Fibroblast of skin of left quadriceps (primary cell): ENCODE results near the gene C15orf62.

Experiments
- DNase-seq, 2 experiments: peaks; one replicate each; pipeline ENCODE4 v3.0.0-alpha.2; 2013; ENCODE audit warnings: low read depth in 2 of 2

The C15orf62 gene

DNA sequence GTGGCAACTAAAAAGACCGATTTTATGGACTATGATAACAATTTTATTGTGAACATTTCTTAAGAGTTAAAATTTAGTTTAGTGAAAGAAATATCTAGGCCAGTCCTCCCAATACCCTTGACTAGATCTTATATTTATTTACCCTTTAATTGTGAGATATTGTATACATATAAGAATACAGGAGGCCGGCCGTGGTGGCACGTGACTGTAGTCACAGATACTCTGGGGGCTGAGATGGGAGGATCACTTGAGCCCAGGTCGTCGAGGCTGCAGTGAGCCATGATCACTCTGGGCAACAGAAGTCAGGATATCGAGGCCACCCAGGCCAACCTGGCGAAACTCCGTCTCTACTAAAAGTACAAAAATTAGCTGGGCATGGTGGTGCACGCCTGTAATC lies 14.0 kb upstream of the C15orf62 start:
- no peak for DNase-seq

DNA sequence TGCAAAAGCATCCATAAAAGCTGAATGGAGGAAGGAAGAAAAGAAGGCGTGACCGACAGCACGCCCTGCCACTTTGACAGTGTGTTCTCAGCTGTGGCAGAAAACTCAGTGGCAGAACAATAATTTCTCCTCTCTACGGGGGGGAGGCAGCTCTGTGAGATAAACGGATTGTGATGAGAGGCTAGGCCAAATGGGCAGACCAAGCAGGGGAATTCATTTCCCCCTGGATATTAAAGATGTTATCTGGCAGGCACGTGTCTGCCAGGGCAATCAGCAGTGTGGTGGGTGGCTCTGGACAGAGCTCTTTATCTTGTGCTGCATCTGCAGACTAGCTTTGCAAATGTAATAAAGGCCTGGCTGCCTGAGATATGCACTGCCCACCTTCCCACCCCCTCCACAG lies 12.8 kb upstream of the C15orf62 start:
- DNase-seq: no peak

DNA sequence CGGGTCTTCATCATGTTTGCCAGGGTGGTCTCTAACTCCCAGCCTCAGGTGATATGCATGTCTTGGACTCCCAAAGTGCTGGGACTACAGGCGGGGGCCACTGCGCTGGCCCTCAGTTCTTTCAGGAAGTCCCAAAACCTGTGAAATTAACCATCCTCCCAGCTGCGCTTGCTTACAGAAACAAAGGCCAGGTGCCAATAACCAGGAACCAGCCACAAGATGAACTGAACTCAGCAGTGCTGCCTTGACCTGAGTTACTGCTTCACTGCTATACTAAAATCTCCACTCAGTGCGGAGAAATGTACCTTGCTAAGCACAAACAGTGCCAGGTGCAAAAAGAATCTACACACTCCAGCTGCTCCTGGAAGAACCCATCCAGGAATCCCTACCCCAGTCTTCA lies 9.8 kb upstream of the C15orf62 start:
- DNase-seq: no peak

DNA sequence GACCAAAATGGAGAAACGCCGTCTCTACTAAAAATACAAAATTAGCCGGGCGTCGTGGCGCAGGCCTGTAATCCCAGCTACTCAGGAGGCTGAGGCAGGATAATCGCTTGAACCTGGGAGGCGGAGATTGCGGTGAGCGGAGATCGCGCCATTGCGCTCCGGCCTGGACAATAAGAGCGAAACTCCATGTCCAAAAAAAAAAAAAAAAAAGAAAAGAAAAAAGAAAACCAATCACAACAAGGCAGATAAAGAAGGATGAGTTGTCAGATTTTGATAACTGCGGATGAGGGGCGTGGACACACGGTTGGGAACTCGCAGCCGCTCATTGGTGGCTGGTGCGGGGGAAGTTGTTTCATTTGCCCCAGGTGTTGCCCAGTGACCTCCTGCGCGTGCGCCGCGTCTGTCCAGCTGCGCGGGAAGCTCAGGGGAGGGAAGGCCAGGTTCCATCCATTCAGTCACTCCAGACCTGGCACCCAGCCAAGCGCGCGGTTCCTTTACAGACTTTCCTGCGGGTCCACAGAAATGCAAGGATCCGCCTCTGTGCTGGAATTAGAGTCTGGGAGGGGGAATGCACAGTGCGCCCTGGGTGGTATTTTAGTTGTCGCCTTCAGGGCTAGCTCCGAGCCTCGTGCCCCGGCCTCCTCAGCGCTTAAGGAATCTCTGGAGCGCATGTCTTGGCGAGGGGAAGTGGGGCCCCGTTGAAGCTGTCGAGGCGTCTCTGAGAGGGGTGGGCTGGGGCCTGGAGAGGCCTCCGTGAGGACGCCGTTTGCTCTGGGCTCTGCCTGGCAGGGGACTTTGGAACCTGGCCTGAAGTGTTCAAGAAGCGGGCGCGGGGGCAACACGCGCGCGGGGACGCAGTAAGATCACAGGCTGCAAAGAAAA lies 6.6 kb upstream of the C15orf62 start:
- DNase-seq: no peak

DNA sequence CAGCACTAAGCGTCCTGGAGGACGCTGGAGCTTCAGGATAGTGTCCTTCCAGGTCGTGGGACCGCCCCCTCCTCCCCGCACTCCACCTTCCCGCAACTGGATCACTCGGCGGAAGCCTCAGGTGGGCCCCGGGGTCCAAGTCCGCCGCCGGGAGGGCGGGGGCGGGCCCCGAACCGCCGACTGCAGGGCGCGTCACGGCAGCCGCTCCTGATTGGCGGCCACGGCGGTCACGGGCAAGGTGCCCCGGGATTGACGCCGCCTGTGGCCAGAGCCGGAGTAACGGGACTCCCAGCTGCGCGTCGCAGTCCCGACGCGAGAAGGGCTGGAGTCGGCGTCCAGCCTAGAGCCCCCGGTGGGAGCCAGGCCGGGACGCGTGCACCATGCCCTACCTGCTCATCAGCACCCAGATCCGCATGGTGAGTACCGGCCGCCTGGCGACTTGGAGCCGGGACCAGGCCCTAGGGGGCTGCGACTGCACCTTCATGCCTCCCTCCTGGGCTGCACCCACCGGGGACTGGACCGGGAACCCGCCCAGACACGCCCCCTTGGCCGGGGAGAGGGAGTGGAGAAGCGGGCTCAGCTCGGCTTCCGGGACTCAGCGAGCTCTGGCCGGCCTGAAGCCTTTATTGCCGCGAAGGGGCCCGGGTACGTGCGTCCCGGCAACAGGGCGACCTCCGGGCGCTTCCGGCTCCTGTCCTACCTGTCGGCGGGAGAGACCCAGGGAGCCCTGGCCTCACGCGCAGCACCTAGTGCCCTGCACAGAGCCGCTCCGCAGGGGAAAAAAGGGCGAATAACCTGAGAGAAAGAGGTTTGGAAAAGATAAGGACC lies 5.8 kb upstream of the C15orf62 start, which contains the start of gene GCHFR:
GCHFR (plus strand) TSS at position 268 of the 828 bp plus-strand sequence; CDS start at position 381, 113 bp downstream.
- DNase-seq: no peak

DNA sequence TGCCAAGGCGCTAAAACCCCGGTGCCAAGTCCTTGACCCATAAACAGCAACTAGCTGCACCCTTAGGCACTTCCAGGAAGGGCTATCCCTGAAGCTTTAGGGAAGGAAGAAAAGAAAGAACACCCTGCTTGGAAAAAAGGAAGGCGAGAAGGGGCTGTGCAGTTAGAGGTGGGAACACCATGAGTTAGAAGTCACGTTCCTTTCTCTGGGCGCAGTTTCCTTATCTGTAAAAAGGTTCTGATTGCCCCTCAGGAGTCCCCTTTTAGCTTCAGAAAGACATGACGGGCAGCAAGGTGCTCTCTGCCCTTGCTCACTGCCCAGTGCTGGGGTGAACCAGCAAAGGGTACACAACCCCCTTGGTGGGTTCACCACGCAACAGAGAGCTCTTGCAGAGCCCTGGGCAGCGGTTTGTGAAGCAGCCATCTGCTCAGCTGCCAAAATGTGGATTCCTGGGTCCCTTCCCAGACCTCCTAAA lies 5.1 kb upstream of the C15orf62 start:
- no peak for DNase-seq

DNA sequence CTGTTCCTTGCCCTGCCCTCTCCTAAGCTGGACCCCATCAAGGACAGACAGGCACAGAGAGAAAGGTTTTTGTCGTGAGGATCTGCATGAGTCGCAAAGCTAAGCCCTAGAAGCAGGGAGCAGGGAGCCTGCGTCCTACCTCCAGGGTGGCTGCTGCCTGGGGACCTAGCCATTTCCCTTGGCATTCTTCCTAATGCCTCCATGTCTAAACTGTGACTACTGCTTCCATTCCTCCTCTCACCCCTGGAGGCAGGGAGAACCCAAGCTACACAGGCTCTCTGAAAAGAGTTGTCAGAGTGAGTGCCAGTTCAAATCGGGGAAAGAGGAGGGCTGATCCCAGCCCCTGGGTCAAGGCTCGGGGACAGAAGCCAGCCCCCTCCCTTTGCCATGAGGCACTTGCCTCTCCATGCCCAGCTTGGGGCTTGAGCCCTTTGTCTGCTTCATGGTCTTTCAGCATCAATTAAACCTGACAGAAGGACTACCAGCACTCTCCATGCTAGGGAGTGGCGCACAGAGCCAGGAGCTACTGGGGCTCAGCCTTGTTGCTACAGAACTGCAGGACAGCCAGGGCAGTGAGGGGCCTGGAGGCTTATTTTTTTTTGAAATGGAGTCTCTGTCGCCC lies 3.5 kb upstream of the C15orf62 start:
- DNase-seq: no peak

DNA sequence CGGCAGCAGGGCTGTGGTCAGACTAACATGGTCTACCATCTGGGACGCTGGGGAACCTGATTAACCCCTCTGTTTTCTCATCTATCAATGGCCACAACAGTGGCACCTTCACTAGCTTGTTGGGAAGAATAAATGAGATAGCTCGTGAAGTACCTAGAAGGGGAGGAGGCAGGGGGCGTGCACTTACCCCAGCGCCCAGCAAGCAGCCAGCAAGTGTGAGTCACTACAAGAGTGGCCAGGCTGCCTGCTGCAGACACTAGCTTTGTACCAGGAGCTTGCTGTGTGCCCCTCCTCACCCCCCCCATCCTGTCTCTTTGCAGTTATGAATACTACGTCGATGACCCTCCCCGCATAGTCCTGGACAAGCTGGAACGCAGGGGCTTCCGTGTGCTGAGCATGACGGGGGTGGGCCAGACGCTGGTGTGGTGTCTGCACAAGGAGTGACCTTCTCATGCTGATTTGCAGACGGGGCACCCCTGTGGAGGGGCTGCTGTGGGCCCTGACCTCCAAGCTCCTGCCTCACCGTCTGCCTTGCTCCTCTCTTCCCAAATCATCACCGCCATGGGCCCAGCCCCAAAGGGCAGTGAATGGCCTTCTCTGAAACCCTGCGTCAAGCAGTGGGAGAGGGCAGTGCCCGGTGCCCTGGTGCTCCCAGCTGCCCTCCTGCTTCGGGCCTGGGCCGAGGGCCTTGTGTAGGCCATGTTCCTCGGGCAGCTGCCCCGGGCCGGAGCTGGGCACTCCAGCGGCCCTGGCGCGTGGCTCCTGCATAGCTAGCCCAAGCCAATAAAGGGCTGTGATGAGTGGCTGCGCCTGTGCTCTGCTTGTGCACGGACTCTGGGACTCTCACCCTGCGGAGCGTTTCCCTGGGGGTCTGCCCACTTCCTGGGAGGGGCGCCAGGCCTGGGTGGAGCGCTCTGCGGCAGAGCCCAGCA lies 2.6 kb upstream of the C15orf62 start:
- DNase-seq: no peak

DNA sequence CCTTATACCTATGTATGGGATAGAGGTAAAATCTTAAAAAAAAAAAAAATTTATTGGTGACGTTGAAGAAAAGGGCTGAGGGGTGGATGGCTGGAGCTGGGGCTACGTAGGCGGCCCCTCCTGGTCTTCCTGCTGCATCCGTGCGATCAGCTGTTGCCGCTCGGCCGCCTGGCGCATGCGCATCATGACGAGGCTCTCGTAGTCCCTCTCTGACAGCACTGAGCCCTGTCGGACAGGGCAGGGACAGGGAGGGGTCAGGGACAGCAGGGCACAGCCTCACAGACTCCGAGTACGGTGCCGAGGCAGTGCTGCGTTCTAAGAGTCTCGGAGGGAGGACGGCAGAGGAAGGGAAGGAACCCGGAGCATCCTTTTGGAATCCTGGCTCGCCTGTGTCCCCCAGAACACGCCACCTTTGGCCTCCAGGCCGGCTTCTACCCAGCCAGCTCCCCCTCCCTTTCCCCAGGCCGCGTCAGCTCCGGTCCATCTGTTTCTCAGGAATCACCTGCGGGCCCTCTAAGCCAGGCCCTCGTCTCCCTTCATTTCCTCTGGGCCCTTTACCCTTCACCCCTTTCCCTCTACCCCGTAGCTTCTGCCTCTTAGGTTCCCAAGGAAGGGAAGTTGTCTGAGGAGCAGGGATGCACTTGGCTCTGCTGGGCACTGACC lies 1.8 kb upstream of the C15orf62 start:
- DNase-seq: no peak

DNA sequence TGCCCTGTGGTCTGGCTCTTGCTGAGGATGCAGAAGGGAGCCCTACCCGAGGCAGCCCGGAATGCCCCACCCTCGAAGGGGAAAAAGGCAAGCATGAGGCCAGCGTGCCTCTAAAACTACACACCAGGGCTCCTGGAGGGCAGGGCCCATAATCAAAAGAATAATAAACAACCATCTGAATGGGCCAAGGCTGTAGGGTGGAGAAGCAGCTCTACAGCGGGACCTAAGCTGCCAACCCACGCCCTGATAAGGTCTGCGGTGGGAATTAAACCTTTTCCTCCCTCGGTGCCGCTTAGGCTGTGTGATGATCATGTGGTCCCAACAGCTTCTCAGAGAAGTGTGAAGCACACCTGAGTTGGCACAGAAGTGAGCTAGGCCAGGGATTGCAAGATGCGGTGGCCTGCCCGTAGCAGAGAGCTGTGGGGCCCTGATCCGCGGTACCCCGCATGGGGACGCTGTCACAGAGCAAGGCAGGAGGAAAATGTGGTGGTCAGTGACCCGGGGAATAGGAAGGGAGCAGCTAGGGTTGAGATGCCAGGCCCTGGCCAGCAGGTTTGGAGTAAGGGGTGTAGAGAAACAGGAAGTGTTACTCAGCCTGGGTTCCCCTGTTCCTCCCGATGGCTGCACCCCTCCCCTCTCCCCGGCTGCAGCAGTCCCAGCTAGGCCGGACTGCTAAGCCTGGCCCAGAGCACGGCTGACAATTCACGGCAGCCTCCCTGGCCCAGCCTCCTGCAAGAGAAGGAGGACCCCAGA lies 1.1 kb upstream of the C15orf62 start:
- DNase-seq: no peak

DNA sequence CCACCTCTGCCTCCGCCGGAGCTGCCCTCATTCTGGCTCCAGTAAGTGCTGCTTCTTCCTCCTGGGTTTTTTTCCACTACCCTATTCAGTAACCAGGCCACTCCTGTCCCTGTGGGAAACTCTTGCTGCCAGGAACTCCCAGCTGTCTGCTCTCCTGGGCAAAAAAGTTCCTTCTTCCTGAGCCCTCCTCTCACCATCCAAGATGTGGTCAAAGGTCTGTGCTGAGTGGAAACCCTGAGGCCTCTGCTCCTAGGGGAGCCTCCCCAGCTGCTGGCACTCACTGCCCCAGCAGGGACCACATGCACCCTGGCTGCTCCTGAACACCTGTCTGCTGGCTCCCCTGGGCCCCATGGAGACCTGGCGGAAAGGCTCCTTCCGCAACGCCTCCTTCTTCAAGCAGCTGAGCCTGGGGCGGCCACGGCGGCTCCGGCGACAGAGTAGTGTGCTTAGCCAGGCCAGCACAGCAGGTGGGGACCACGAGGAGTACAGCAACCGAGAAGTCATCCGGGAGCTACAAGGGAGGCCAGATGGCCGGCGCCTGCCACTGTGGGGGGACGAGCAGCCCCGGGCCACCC lies 454 bp downstream of the C15orf62 start:
- DNase-seq: no peak

DNA sequence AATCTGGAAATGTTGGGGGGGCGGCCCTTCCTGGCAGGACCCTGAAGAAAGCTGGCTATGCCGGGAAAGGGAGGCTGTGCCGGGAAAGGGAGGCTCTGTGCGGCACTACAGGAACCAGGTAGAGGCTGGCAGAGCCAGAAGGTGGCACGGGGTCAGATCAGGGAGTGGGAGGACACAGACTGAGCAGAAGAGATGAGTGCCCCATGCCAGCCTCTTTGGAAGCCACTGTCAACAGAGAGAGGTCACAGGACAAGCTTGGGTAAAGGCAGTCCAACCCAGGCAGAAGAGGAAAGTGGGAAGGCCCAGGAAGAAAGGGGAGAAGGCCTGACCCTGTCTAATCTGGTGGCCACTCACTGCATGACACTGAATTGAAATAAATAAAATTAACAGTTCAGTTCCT lies 1.5 kb downstream of the C15orf62 start:
- DNase-seq: no peak

DNA sequence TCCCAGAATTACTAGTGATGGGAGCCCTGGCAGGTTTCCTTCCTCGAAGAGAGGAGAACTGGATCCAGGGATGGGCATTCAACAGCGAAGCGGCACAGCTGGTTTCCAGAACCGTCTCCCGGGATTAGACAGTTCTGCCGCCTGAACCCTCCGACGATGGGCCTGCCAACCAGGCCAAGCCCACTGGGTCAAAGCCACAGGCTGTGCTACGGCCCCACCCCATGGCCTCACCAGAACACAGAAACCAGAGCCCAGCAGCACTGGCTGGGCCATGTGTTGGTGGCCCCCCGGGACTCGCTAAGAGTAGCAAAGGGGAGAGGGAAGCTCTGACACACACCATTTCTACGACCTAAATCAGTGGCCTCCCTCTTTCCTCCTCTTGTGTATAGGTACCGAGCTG lies 2.2 kb downstream of the C15orf62 start:
- DNase-seq: no peak

DNA sequence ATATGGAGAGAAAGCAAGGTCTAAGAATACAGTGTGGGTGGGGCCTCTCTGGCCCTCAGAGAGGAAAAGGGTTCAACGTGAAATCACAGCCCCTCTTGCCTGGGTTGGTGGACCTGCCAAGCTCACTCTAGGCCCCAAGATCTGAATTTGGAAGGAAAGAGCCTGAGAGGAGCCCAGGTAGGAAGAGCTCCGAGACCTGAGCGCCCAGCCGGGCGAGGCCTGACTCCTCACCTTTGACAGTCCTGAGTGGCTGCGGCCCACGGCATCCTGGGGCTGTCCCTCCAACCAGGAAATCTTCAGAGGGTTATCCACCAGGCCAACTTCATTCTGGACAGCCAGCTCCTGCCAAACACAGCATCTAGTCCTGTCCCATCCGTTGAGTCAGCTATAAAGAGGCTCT lies 3.7 kb downstream of the C15orf62 start:
- DNase-seq: no peak

DNA sequence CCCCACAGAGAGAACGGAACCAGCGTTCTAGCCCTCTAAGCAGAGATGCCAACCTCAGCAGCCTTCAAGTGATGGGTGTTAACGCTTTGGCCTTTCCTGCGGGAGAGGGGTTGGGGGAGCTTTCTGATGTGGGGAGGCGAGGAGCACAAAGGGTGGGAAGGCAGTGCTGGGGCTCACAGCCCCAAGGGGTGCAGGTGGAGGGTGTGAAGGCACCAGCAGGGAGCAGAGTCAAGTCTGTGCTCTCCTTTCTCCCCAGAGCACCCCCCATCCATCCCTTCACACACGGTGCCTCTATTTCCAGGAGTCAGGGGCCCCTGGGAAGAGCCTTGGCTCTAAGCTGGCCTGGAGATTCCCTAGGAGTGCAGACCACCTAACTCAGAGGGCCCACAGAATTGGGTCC lies 4.1 kb downstream of the C15orf62 start:
- no peak for DNase-seq

DNA sequence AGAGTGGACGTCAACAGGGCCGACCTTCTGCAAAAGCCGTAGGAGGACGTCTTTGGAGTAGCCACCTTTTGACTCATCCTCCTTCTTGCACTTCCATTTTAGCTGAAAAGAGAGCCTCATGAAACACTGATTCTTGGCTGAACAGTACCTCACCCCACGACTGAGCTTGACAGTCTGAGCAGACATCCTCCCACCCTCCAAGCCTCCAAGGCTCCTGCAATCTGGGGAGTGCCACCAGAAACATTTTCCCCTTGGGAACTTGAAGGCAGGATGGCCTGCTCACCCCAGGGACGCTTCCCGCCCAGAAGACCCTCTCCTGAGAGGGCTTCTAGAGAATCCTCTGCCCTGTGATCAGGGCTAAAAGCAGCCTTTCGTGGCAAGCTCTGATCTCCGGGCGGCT lies 5.2 kb downstream of the C15orf62 start:
- no peak for DNase-seq

DNA sequence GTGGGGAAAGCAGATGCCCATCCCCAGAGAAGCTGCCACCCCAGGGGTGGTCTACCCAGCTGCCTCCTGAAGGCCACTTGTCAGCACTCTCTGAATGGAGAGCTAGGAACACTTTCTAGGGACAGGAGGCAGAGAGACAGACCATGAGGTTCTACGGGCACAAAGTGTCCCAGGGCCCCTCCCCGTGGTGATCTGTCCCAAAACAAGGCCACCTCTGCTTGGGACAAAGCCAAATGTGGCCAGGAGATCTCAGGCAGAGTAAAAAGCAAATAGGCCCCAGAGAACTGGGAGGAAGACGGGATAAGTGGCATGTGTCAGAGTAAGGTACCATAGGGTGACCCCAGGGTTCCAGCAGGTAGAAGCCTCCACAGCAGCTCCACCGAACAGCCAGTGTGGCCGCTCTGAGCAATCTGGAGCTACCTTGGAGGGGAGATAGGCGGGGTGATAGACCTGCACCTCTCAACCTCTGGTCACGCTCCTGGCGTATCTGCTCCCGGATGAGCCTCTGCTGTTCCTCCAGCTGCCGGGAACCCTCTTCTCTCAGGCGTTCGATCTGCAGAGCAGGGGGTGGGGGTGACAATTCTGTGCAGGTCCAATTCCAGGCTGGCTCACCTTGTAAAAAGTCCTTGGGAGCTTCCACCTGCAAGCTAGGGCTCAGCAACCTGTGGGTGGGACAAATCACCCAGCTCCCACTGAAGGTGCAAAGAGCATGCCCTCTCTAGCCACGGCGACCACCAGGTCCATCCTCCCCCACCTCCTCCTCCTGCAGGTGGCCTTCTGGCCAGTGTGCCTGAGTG lies 6.2 kb downstream of the C15orf62 start:
- DNase-seq: no peak

DNA sequence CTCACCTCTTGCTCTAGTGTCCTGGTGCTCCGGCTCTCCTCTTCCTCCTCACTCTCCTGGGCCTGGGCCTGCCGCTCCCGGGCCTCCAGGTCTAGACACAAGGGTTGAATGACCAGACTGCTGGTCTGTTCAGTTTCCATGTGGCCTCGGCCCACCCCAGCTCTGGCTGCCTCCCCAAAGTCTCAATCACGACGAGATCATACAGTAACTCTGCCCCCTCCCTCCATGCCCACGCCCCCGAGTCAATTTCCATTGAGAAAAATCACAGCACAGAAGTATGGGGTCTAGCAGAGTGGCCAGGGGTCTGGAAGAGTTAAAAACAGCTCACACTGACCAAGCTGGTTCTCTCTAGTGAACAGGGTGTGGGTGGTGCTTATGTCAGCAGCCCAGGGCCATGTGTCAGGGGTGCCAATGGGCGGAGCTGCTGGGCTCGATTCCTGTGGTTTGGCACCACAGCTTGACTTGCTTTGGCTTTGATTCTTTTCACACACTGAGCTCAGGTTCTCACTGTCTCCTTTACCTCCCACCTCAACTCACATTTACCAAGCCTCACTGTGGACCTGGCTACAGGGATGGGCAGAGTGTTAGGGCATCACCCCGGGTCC lies 6.9 kb downstream of the C15orf62 start:
- DNase-seq: no peak
